Mesenchymal stem cell (in vitro differentiated cells and primary cell): ENCODE data around the gene PRXL2A.

ENCODE experiments used
- DNase-seq: peaks from one replicate; pipeline ENCODE4 v3.0.0-alpha.2; 2013
- H2AFZ ChIP-seq: one replicate; pipeline ENCODE4 v1.6.1; 2013; ENCODE audit warnings: low read depth, mild to moderate bottlenecking, control low read depth, inconsistent platforms, low read length, moderate library complexity
- H2AK5ac ChIP-seq: 2 replicates; pipeline ENCODE4 v1.6.1; 2013; ENCODE audit warnings: low read length, moderate library complexity, mild to moderate bottlenecking, inconsistent platforms; ENCODE audit not compliant: severe bottlenecking
- H2BK120ac ChIP-seq: one replicate; pipeline ENCODE4 v1.6.1; 2013; ENCODE audit warnings: low read depth, mild to moderate bottlenecking, inconsistent platforms, low read length, moderate library complexity
- H2BK12ac ChIP-seq, 2 experiments: one replicate each; pipeline ENCODE4 v1.6.1; 2013; ENCODE audit warnings: inconsistent platforms in 2 of 2, low read length in 2 of 2, mild to moderate bottlenecking in 2 of 2, moderate library complexity in 2 of 2, control low read depth in 1 of 2
- H2BK15ac ChIP-seq: one replicate; pipeline ENCODE4 v1.6.1; 2013; ENCODE audit warnings: mild to moderate bottlenecking, low read depth, inconsistent platforms; ENCODE audit not compliant: poor library complexity, severe bottlenecking
- H2BK5ac ChIP-seq: 2 replicates; pipeline ENCODE4 v1.6.1; 2013; ENCODE audit warnings: low read depth, mild to moderate bottlenecking, low read length, control low read depth, inconsistent platforms; ENCODE audit not compliant: poor library complexity, severe bottlenecking
- H3K14ac ChIP-seq, 2 experiments: one replicate each; pipeline ENCODE4 v1.6.1; 2013; ENCODE audit warnings: inconsistent platforms in 2 of 2, low read length in 2 of 2, control low read depth in 1 of 2, mild to moderate bottlenecking in 1 of 2, moderate library complexity in 1 of 2
- H3K18ac ChIP-seq, 2 experiments: one replicate each; pipeline ENCODE4 v1.6.1; 2013; ENCODE audit warnings: inconsistent platforms in 2 of 2, low read length in 2 of 2, control low read depth in 1 of 2, low read depth in 1 of 2, mild to moderate bottlenecking in 1 of 2
- H3K23ac ChIP-seq, 2 experiments: one replicate each; pipeline ENCODE4 v1.6.1; 2013; ENCODE audit warnings: inconsistent platforms in 2 of 2, low read length in 2 of 2, mild to moderate bottlenecking in 2 of 2, moderate library complexity in 2 of 2, control low read depth in 1 of 2
- H3K27ac ChIP-seq: 2 replicates; pipeline ENCODE4 v1.5.1; 2013; ENCODE audit warnings: mild to moderate bottlenecking, moderate library complexity, low read length, control low read depth, inconsistent platforms; ENCODE audit not compliant: poor library complexity, severe bottlenecking
- H3K27me3 ChIP-seq, 2 experiments: 2 replicates each; pipeline versions ENCODE4 v1.6.1 to v1.7.0; 2013; ENCODE audit warnings: low read length in 2 of 2, mild to moderate bottlenecking in 2 of 2, moderate library complexity in 2 of 2, control low read depth in 1 of 2, inconsistent platforms in 1 of 2; ENCODE audit not compliant: control insufficient read depth in 1 of 2, insufficient read depth in 1 of 2
- H3K36me3 ChIP-seq, 2 experiments: 2 replicates each; pipeline versions ENCODE4 v1.6.1 to v1.7.0; 2013; ENCODE audit warnings: low read length in 2 of 2, control low read depth in 1 of 2, inconsistent platforms in 1 of 2, low read depth in 1 of 2, mild to moderate bottlenecking in 1 of 2; ENCODE audit not compliant: insufficient read depth in 2 of 2, control insufficient read depth in 1 of 2
- H3K4ac ChIP-seq, 2 experiments: one replicate each; pipeline ENCODE4 v1.6.1; 2013; ENCODE audit warnings: inconsistent platforms in 2 of 2, low read length in 2 of 2, mild to moderate bottlenecking in 2 of 2, moderate library complexity in 2 of 2, control low read depth in 1 of 2, low read depth in 1 of 2
- H3K4me1 ChIP-seq: 2 replicates; pipeline ENCODE4 v1.6.1; 2013; ENCODE audit warnings: low read depth, low read length, control low read depth; ENCODE audit not compliant: control insufficient read depth, insufficient read depth
- H3K4me2 ChIP-seq: 2 replicates; pipeline ENCODE4 v1.6.1; 2013; ENCODE audit warnings: low read length, mild to moderate bottlenecking, inconsistent platforms; ENCODE audit not compliant: poor library complexity, severe bottlenecking
- H3K4me3 ChIP-seq, 2 experiments: 2 replicates each; pipeline versions ENCODE4 v1.5.1 to v1.7.0; 2013; ENCODE audit warnings: low read length in 2 of 2, mild to moderate bottlenecking in 2 of 2, control low read depth in 1 of 2, low read depth in 1 of 2; ENCODE audit not compliant: insufficient read depth in 1 of 2
- H3K79me1 ChIP-seq: replicated peaks from 2 replicates; pipeline ENCODE4 v1.6.1; 2013; ENCODE audit warnings: mild to moderate bottlenecking, control low read depth, low read length, inconsistent platforms; ENCODE audit not compliant: poor library complexity, severe bottlenecking
- H3K9ac ChIP-seq: 2 replicates; pipeline ENCODE4 v1.7.0; 2013; ENCODE audit warnings: mild to moderate bottlenecking, low read length, moderate library complexity
- H3K9me3 ChIP-seq: 2 replicates; pipeline ENCODE4 v1.7.0; 2013; ENCODE audit warnings: mild to moderate bottlenecking, low read length; ENCODE audit not compliant: control insufficient read depth
- H4K8ac ChIP-seq: one replicate; pipeline ENCODE4 v1.6.1; 2013; ENCODE audit warnings: inconsistent platforms, mild to moderate bottlenecking, low read length, moderate library complexity
- H4K91ac ChIP-seq: one replicate; pipeline ENCODE4 v1.6.1; 2013; ENCODE audit warnings: mild to moderate bottlenecking, low read length, inconsistent platforms
- WGBS: methylation state at CpG from one replicate; pipeline ENCODE4 v1.1.7; 2013; ENCODE audit warnings: mixed read lengths; 5-methylcytosine and 5-hydroxymethylcytosine counted together

The PRXL2A gene

GRCh38 chr10:80452069-80452468, 43.7 kb downstream of the PRXL2A start:
- Histone ChIP-seq H3K27ac (no peak overlapping the region), H3K4me3 (no peak overlapping the region), H2BK120ac (no peak overlapping the region), H2BK15ac (no peak overlapping the region), H4K8ac (no peak overlapping the region), H2AK5ac (no peak overlapping the region), H3K18ac (no peak overlapping the region), H3K4ac (no peak overlapping the region), H3K23ac (no peak overlapping the region), H3K4me2 (no peak overlapping the region), H3K4me1 (peaks cover 14% of the 10 kb centered on the region), H3K9me3 (no peaks in the 10 kb centered on the region), H4K91ac (no peak overlapping the region), H3K9ac (no peak overlapping the region), H2AFZ (no peak overlapping the region), H2BK5ac (no peak overlapping the region), H3K36me3 (no peaks in the 10 kb centered on the region), H3K27me3 (no peaks in the 10 kb centered on the region), H3K14ac (no peak overlapping the region), H3K79me1 (peaks cover 6% of the 10 kb centered on the region), H2BK12ac (no peak overlapping the region)
- DNase-seq = no peak

DNA sequence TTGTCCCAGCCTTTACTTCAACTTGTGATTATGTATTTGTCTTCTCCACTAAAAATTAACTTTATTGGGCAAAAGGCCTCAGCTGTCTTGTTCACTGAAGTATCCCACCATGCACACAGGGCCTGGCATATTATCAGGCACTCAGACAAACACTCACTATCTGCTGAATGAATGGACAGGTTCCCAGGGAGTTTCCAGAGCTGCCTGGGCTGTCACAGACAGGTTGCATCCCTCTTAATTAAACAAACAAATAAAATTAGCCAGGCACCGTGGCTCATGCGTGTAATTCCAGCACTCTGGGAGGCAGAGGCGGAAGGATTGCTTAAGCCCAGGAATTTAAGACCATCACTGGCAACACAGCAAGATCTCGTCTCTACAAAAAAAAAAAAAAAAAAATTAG, 44.3 kb downstream of the PRXL2A start:
- no peak overlapping the region for H3K4ac ChIP-seq
- no peak overlapping the region for H4K91ac ChIP-seq
- H3K27me3 ChIP-seq = no peaks in the 10 kb centered on the region
- H2AFZ ChIP-seq = no peak overlapping the region
- no peak overlapping the region for H3K4me3 ChIP-seq
- peaks cover 17% of the 10 kb centered on the region for H3K4me1 ChIP-seq
- no peaks in the 10 kb centered on the region for H3K9me3 ChIP-seq
- H3K4me2 ChIP-seq = no peak overlapping the region
- H2BK15ac ChIP-seq = no peak overlapping the region
- no peak overlapping the region for H3K14ac ChIP-seq
- H3K27ac ChIP-seq = no peak overlapping the region
- no peak overlapping the region for H2BK120ac ChIP-seq
- no peak for DNase-seq
- H3K23ac ChIP-seq = no peak overlapping the region
- H2BK12ac ChIP-seq = no peak overlapping the region
- WGBS = 100% methylated on average over 4 of the region's 4 CpGs
- H3K36me3 ChIP-seq = peaks cover 2 to 3% of the 10 kb centered on the region in 2 experiments
- H3K9ac ChIP-seq = no peak overlapping the region
- H2AK5ac ChIP-seq = no peak overlapping the region
- no peak overlapping the region for H3K18ac ChIP-seq
- H4K8ac ChIP-seq = no peak overlapping the region
- peaks cover 6% of the 10 kb centered on the region for H3K79me1 ChIP-seq
- H2BK5ac ChIP-seq = no peak overlapping the region

DNA sequence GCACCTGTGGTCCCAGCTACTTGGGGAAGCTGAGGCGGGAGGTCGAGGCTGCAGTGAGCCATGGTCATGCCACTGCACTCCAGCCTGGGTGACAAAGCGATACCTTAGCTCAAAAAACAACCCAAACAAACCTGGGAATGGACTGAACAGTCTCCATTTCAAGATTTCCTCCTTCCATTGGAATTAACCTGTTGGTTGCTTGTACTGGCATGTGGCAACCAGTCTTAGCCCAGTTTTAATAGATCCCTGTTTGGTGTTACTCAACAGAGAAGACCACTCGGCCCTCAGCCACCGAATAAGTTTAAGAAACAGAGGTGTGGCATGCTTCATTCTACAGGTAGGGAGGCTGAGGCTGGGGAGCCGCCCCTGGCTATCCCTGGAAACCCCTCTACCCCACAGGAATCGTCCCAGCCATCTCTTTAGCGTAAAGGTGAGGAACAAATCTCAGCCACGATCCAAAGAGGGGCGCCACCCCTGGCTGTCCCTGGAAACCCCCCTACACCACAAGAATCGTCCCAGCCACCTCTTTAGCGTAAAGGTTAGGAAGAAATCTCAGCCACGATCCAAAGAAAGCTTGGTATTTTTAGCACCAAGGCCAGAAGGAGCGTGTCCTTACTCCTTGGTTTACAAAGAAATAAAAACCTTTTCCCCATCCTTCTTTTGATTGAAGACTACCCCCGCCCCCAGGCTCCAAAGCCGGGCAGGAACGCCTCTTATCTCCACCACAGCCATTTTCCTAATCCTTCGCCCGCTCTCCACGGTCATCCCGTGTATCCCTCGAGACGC, 44.9 kb downstream of the PRXL2A start:
- H4K91ac ChIP-seq = peak overlapping the region; percentile 52
- H3K4me1 ChIP-seq = peaks cover 23% of the 10 kb centered on the region
- H2BK5ac ChIP-seq = peak overlapping the region; percentile 70
- no peak for DNase-seq
- no peak overlapping the region for H2AK5ac ChIP-seq
- H3K9ac ChIP-seq = peak overlapping the region; percentile 81
- peak overlapping the region; percentile 54 to 75 for H3K4me3 ChIP-seq
- H3K23ac ChIP-seq = peak overlapping the region in 1 of 2 experiments; percentile 84
- peaks cover 7 to 8% of the 10 kb centered on the region in 2 experiments for H3K36me3 ChIP-seq
- H3K4ac ChIP-seq = peak overlapping the region; percentile 21 to 43
- H3K14ac ChIP-seq = peak overlapping the region in 1 of 2 experiments; percentile 58
- peak overlapping the region; percentile 80 for H3K27ac ChIP-seq
- H4K8ac ChIP-seq = peak overlapping the region; percentile 62
- H2BK12ac ChIP-seq = peak overlapping the region; percentile 28 to 64
- H3K9me3 ChIP-seq = no peaks in the 10 kb centered on the region
- H2BK15ac ChIP-seq = peak overlapping the region; percentile 62
- H3K79me1 ChIP-seq = peaks cover 6% of the 10 kb centered on the region
- peak overlapping the region; percentile 25 for H3K4me2 ChIP-seq
- WGBS = 32% methylated on average over 21 of the region's 23 CpGs
- H2BK120ac ChIP-seq = no peak overlapping the region
- H2AFZ ChIP-seq = no peak overlapping the region
- H3K27me3 ChIP-seq = no peaks in the 10 kb centered on the region
- H3K18ac ChIP-seq = peak overlapping the region; percentile 73 to 78

DNA sequence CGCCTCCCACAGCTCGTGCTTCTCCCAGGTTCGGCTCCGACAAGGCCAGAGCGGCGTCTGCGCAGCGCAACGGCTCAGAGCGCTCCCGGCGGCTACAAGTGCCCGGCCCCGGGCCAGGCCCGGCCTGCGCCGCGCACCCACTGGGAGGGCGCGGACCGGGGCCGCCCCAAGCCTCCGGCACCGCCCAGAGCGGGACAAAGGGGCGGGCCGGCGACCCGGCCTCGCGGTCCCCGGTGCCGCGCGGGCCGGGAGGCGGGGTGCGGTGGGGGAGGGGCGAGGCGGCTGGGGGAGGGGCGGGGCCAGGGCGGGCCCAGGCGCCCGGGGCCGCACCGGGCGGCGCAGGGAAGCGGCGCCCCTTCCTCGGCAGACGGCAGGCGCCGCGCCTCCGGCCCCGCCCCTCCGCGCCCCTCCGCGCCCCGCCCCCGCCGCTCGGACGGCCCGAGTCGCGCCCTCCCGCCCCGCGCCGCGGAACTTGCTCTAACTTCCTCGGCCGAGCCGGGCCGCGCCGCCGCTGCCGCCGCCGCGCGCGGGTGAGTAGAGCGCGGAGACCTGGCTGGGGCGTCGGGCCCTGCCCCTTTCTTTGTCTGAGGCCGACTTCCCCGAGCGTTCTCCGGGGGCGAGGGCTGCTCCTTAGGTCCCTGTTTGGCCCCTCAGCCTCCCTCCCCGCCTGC, 45.6 kb downstream of the PRXL2A start, which contains the start of gene TSPAN14:
Gene TSPAN14 (plus strand): TSS at position 469 of the 671 bp plus-strand sequence. CDS start 34,924 bp downstream, outside the sequence.
- peak within 1 kb of the TSS; percentile 90 to 92 for H3K18ac ChIP-seq
- peak within 1 kb of the TSS; percentile 75 for H3K4me2 ChIP-seq
- no peaks in the 10 kb centered on the region for H3K9me3 ChIP-seq
- peak within 1 kb of the TSS; percentile 62 for H4K8ac ChIP-seq
- peak within 1 kb of the TSS; percentile 97 for H2BK5ac ChIP-seq
- peak within 1 kb of the TSS; percentile 74 for H2BK120ac ChIP-seq
- H3K4me1 ChIP-seq = peaks cover 28% of the 10 kb centered on the region
- peak within 1 kb of the TSS; percentile 52 for H4K91ac ChIP-seq
- peaks cover 6% of the 10 kb centered on the region for H3K79me1 ChIP-seq
- peak; percentile 84 for DNase-seq
- peak within 1 kb of the TSS; percentile 76 for H2AFZ ChIP-seq
- H3K4me3 ChIP-seq = peak within 1 kb of the TSS; percentile 88 to 98
- H3K23ac ChIP-seq = peak within 1 kb of the TSS in 1 of 2 experiments; percentile 87
- WGBS = under 1% methylated on average over 55 of the region's 97 CpGs
- peak within 1 kb of the TSS; percentile 91 for H2BK15ac ChIP-seq
- peak within 1 kb of the TSS in 1 of 2 experiments; percentile 91 for H3K14ac ChIP-seq
- H2BK12ac ChIP-seq = peak within 1 kb of the TSS; percentile 28 to 64
- peak within 1 kb of the TSS; percentile 76 to 87 for H3K4ac ChIP-seq
- H3K9ac ChIP-seq = peak within 1 kb of the TSS; percentile 93
- H3K27me3 ChIP-seq = no peaks in the 10 kb centered on the region
- no peak within 1 kb of the TSS for H2AK5ac ChIP-seq
- H3K36me3 ChIP-seq = peaks cover 7 to 11% of the 10 kb centered on the region in 2 experiments
- H3K27ac ChIP-seq = peak within 1 kb of the TSS; percentile 80
